GM18511 (cell line): ENCODE measurements around the gene CPA5.

ENCODE experiments used
- ATAC-seq: cut with Tn5 transposase; IDR thresholded peaks from one replicate; pipeline ENCODE4 v1.9.1; 2021; ENCODE audit warnings: mild to moderate bottlenecking, moderate library complexity; ENCODE audit not compliant: unreplicated experiment

The CPA5 gene

DNA sequence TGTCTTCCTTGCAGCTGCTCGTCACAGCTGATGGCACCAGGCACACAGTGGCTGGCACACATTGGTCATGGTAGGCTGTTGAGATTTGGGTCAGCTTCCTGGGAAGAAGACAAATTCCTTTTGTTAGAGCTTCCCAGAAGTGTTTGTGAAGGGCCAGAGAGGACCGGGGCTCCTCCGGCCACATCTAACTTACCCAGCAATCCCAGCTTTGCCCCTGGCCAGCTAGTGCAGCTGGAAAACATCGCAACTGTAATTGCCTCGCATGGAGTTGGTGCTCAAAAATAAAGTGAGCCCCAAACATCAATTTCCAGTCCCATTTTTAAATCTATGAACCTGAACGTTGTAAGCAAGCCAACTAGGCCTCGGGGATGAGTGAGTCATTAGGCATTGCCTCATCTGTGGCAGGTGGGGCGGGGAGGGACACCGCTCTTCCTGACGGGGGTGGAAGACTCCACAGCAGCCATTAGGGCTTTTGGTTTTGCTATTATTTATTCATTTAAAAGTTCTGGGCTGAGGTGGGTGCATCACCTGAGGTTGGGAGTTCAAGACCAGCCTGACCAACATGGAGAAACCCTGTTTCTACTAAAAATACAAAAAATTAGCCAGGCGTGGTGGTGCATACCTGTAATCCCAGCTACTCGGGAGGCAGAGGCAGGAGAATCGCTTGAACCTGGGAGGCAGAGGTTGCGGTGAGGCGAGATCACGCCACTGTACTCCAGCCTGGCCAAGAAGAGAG is 12.4 kb downstream of the CPA5 start:
- ATAC-seq: no peak

DNA sequence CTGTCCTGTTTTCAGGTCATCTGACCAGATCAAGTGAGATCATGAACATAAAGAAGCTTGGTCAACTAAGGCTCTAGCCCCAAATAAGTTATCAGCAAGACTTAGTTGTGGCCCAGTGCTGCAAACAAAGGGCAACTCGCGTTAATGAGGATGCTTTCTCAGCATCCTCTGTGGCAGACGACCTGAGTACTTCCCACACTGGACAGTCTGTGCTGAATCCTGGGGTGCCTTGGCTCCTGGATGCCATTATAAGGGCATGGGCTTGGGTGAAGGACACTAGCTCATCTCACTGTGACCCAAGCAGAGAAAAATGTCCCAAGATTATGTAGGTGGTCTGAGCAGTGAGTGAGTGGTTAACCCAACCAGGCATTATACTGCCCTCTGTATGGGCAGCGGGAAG is 13.9 kb downstream of the CPA5 start:
- no peak for ATAC-seq

DNA sequence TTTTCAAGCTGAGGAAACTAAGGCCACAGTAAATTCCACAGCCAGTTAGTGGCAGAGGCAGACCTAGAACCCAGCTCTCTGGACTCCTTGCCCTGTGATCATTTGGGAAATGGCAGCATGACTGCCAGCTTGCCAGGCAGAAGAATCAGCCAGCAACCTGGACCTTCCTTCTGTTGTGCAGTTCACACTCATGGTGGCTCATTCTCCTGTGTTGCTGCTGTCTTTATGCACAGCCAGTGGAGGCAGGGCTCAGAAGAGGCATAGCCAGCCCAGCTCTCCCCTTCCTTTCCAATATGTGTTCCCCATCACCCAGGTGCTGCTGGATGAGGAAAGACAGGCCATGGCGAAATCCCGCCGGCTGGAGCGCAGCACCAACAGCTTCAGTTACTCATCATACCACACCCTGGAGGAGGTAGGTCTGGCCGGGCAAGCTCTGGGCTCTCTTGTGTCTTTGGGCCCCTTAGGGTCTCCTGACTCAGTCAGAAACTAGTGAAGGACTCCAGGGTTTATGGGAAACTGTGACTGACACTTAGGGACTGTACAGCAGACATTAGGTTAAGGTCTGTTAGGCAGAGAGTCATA is 14.8 kb downstream of the CPA5 start:
- no peak for ATAC-seq

DNA sequence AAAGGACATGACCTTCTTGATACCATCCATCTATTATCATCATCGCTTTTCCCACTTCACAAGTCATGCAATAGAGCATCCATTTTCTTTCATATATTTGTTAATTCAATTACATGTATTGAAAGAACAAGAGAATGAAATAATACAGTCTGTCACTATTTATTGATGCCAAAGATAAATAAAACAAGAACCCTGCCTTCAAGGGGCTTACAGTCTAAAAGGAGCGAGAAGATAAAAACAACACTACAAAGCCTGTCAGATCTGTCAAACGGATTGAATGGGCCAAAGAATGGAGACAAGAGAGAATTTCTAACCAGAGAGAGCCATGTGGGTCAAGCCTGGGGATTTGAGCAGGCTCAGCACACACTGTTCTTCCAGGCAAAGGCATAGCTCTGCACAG is 15.9 kb downstream of the CPA5 start:
- no peak for ATAC-seq

DNA sequence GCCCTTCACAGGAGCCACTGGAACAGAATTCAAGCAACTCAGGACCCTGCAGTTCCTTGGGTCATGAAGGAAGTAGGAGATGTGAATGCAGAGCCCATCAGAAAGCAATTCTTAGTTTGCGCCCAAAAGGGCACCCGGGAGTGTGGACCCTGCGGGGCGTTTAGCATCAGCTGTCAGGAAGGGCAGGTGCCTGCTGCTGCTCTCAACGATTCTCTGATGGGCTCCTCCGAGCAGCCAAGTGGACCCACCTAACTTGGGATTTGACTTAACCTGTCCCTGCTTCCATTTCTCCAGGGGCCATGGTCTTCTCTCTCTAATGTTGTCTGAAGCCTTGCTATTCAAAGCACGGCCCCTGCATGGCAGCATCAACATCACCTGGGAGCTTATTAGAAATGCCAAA is 17.1 kb downstream of the CPA5 start:
- no peak for ATAC-seq

DNA sequence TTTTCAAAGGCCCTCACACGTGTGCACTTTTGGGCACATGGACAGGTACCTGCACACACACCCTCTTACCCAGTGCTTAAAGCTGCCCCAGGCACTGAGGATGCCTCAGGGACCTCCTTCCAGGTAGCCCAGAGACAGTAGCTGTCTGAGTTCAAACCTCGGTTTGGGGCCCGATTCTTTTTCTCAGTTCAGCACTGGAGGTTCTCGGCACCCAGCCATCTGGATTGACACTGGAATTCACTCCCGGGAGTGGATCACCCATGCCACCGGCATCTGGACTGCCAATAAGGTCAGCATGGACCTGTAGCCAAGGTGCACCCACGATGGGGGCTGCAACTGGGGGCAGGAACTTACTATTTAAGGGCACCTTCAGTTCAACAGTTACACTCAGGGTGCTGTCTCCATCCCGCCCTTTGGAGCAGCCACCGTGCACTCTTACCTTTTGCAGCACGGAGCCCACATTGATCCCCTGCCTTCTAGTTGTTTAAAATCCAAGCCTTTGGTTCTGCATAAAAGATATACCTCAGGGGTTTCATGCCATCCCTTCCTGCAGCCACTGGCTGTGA is 17.7 kb downstream of the CPA5 start:
- ATAC-seq: no peak

DNA sequence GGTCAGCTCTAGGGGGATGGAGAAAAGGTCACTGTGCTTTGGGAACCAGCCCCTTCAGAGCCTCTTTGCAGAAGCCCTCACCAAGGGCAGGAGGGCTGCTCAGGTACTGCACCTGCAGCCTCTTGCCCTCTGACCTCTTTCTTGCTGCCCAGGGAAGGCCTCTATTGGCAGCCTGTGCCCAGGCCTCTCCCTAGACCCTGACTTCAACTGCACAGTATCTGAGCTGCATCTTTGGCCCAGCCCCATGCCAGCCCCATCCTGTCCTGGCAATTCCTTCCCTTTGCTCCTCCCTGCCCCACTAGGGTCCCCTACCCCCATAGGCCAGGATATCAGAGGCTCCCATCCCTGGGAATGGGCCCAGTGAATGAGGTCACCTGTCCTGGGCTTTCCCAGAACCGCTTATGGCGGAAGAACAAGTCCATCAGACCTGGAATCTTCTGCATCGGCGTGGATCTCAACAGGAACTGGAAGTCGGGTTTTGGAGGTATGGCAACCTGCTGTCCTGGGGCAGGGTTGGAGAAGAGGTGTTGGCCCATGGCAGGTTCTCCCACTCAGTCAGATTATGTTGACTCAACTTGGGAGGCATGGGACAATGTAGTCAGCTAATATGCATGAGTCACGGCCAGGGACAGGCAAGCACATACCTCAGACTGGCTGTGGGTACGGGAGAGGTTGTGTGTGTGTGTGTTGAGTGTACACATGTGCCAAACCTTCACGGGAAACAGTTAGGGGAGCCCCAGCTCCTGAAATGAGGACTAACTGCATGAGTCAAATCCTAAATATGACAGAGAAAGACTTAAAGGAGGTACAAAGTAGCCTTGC is 18.6 kb downstream of the CPA5 start:
- no peak for ATAC-seq

DNA sequence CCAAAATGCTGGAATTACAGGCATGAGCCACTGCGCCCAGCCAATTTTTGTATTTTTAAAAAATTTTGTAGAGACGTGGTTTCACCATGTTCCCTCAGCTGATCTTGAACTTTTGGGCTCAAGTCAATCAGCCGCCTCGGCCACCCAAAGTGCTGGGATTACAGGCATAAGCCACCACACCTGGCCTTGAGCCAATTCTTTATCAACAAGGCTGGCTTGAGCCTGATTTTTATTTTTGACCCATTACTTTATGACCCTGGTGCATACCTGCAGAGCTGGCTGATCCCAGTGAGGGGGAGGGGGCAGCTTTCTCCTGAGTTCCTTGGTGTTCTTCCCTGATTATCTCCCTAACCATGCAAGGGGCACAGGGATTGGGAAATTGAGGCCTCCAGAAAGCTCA is 19.8 kb downstream of the CPA5 start:
- no peak for ATAC-seq

DNA sequence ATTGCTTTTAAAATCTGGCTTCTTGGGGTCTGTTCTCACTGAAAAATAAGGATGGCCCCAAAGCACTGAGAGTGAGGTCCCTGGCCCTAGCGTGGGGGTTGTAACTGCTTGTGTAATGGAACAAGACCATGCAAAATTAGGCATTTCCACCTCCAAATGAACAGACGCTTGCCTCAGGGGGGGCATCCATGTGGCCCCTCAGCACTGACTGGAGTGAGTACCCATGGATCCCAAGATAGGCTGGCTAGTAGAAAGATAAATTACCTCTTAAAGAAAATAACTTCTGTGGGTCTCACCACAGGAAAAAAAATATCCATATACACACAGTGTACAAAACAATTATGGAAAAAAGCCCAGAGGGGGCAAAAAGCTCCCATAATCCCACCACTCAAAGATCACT is 20.5 kb downstream of the CPA5 start:
- no peak for ATAC-seq

DNA sequence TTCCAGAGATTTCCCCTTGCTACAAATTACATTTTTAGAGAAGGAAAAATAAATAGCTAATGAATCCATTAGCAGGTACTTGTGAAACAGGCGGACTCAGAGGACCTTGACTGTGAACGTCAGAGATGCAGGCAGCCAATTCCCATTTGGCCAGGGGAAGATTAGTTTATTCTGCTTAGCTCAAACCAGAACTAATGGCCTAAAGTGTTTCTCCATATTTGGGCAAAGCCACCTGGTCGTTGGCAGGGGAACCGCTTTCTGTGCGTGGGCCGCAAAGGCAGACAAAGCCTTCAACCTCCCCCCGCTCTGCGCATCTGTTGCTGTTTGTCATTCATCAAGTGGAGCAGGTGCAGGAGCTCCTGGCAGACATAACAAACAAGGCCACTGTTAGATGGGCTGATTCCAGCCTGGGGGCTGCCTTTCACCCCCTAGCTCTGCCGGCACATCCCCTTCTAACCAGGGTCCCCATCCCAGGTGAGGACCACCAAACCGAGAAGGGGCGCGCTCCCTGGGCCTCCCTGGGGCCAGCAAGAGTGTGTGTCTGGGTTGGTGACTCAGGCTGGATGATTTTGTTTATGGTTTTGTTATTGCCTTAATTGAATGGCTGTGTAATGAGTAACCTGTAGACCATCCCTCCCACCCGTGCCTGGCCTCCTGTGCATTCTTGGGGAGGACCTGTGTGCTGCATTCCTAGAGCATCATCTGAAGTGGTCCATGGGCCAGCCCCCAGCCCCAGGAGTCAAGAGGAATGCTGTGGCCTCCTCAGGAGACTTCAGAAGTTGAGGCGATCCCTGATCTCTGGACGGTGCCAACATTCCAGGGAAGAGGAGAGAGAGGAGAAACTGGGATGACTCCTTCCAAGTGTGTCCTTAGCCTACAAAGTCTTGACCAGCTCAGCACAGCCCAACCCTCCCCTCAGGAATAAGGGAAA is 21.2 kb downstream of the CPA5 start:
- no peak for ATAC-seq

DNA sequence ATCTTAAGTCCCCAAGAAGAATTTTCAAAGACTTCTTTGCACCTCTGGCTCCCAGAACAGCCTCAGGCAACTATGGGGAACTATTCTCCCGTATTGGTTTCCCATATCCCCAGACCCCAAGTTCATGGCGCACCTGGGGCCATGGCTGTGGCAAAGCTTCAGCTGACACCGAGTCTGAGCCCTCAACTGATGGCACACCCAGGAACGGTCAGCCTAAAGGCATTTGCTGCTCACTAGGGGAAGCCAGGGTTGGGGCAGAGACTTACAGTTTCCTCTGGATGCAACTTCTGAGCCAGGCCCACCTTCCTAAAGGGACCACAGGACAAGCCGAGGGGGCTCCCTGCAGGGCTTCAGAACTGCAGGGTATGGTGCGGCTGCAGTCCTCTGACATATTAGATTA is 21.9 kb downstream of the CPA5 start:
- no peak for ATAC-seq

DNA sequence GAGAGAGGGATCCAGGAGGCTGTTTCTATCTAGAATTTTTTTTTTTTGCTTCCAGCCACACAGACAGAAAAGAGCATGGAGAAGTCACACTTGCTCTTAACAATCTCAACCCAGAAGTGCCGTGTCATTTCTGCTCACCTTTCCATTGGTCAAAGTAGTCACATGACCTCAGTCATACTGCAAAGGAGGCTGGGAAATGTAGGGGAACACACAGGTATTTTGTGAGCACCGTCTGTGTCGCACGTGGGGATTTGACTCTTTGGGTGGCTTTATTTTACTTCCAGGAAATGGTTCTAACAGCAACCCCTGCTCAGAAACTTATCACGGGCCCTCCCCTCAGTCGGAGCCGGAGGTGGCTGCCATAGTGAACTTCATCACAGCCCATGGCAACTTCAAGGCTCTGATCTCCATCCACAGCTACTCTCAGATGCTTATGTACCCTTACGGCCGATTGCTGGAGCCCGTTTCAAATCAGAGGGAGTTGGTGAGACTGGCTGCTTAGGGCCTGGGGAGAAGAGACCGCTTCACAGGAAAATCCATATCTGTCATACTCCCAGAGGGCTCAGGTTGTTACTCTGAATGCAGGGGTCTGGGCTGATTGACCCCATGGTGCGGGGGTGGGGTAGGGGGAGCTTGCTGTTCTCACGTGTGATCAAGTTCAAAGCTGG is 22.6 kb downstream of the CPA5 start:
- no peak for ATAC-seq

DNA sequence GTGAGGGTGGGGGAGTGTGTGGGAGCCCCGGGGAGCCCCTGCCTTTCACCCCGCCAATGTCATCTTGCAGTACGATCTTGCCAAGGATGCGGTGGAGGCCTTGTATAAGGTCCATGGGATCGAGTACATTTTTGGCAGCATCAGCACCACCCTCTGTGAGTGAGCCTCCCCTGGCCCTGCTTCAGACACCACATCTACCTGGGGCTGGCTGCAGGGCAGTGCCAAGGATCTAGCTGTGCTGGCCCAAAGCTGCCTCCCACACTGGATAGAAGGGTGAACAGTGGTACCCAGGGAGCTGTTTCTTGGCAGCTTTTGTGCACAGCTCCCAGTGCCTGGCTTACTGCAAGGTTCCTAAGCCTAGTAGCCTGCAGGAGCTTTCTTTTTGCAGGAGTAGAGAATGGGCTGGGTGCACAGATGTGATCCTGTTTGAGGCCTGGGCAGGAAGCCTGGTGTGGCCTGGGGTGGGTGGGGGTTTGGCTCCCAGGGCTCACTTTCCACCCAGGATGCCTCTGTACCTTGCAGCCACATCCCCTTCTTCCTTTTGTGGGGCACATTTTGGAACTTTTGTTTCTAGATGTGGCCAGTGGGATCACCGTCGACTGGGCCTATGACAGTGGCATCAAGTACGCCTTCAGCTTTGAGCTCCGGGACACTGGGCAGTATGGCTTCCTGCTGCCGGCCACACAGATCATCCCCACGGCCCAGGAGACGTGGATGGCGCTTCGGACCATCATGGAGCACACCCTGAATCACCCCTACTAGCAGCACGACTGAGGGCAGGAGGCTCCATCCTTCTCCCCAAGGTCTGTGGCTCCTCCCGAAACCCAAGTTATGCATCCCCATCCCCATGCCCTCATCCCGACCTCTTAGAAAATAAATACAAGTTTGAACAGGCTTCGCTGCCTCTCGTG is 23.5 kb downstream of the CPA5 start:
- no peak for ATAC-seq

DNA sequence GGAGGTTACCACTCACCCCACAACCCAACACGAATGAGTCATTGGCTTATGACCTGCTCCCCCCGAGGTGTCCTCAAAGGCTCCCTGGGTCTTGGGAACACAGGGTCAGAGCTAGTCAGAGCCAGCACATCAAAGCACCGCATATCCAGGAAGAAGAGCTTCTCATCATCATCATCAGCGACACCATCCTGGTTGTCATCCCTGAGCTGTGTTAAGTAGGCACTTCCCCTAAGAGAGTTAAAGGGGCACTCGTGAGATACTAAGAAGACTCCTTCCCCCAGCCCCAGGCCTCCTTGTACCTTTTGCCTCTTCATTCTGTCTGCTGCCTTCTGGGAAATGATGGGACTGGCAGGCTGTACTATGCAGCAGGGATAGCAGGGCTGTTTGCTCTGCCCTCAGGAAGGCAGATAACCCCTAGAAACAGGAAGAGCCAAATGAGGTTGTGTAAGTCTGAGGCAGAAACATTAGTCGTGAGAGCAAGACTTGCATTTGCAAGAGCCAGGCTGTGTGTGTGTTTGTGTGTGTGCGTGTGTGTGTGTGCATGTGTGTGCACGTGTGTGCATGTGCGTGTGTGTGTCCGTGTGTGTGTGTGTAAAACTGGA is 24.6 kb downstream of the CPA5 start:
- ATAC-seq: no peak

DNA sequence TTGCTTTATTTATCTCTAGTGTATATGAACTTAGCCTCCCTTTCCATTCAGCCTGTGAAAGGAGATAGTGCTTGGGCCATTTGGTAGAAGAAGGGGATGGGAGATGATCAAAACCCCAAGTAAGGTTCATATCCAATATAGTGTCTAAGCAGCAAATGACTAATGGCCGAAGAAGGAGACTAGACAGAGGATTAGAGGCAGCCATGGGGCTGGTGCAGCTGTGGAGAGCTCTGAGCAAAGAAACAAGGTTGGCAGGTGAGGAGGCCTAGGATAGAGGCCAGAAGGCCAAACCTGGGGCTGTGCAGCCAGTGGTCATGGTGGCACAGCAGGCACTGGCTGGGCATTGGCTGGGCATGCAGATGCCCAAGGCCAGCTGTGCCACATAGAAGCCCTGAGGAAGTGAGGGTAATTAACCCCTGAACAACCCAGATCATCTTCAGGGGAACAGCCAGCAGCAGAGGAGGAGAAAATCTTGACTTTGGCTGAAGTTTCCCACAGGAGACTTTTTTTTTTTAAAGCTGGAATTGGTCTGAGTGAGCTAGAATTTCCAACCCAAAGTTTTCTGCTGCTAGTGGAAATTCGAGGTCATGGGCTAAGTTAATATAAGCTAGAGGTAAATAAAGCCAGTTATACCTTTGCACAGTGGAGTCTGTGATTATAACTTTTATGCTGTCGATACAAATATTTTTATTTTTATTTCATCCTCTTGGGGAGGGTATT is 25.4 kb downstream of the CPA5 start:
- no peak for ATAC-seq

DNA sequence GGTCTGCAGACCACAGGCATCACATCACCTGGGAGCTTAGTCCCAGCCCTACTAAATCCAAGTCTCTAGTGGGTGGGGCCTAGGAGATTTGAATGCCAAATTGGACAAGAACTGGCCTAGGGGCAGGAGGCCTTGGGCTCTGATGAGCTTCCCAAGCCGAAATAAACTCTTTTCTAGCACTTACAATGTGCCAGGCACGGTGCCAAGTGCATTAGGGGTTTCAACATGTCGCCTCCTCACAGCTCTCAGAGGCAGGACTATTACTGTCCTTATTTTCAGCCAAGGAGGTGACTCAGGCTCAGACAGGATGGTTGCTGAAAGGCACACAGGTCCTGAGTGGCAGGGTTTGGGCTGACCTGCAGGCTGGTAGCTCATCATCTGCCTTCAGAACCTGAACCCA is 26.4 kb downstream of the CPA5 start:
- ATAC-seq: no peak

DNA sequence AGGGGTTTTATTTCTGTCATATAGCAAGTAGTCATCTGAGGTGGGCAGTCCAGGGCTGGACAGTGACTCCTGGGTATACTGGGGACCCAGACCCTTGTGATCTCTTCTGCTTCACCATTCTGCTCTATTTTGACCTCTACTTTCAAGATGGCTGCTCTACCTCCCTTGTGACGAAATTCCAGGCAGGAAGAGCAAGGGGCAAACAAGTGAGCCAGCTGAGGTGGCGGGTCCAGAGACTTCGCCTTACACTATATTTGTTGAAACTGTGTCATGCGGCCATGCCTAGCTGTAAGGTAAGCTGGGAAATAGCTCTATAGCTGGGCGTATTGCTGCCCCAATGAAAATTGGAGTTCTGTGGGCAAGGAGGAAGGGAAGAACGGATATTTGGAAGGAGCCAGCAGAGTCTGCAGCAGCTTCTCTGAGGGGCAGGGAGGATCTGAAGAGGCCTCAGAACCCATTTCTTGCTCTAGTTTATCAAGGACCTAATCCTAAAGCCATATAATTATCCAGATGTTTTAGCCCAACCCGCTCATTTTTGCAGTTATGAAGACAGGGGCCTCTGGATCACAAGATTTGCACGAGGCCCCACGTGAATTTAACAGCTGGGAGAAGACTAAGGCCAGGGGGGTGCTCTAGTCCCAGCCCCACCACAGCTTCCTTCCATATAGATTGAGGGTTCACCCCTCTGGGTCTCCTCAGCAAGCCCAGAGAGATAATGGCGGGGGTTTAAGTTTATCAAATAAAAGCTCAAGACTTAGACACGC is 28.0 kb downstream of the CPA5 start:
- no peak for ATAC-seq
